Fibroblast of lung (primary cell): ENCODE data around the gene TSHR. TPM values are rescaled to one million over a fixed set of nuclear protein-coding genes. Genes with fewer than 3 reads are reported as not detected.
"Not testable (repeated sequence)": the region's sequence is repeated elsewhere in the genome, so short reads cannot be mapped to it uniquely, and the experiment has no call there.

Experiments
- DNase-seq, 2 donors: peaks; one replicate each; pipeline versions ENCODE4 v3.0.0 to v3.0.0-alpha.2; 2010; ENCODE audit warnings: low read depth in 2 of 2
- H2AFZ ChIP-seq: 2 replicates; pipeline ENCODE4 v1.5.1; 2012; ENCODE audit warnings: low read length, control low read depth, inconsistent platforms
- H3K27ac ChIP-seq: 2 replicates; pipeline ENCODE4 v1.5.1; 2011; ENCODE audit warnings: low read length, control low read depth; ENCODE audit not compliant: insufficient read depth
- H3K27me3 ChIP-seq: 2 replicates; pipeline ENCODE4 v1.5.1; 2011; ENCODE audit warnings: mild to moderate bottlenecking, low read length; ENCODE audit not compliant: control insufficient read depth, insufficient read depth
- H3K36me3 ChIP-seq: 2 replicates; pipeline ENCODE4 v1.5.1; 2011; ENCODE audit warnings: low read length; ENCODE audit not compliant: control insufficient read depth, insufficient read depth
- H3K4me1 ChIP-seq: 2 replicates; pipeline ENCODE4 v1.5.1; 2011; ENCODE audit warnings: low read length; ENCODE audit not compliant: control insufficient read depth, insufficient read depth; ENCODE audit errors: extremely low read depth
- H3K4me2 ChIP-seq: 2 replicates; pipeline ENCODE4 v1.5.1; 2011; ENCODE audit warnings: low read length, control low read depth; ENCODE audit not compliant: insufficient read depth; ENCODE audit errors: extremely low read depth
- H3K4me3 ChIP-seq, 4 experiments: fragments of 200-600 bp in 1 of 4; sonication (generic) in 1 of 4; replicated peaks in 1 of 4; 2 replicates each; pipeline ENCODE4 v1.5.1; 2011 to 2016; ENCODE audit warnings: low read length in 4 of 4, low read depth in 3 of 4, mild to moderate bottlenecking in 3 of 4, control low read depth in 2 of 4, inconsistent platforms in 1 of 4, mixed read lengths in 1 of 4; ENCODE audit not compliant: insufficient read depth in 1 of 4; ENCODE audit errors: control extremely low read depth in 1 of 4
- H3K79me2 ChIP-seq: 2 replicates; pipeline ENCODE4 v1.5.1; 2012; ENCODE audit warnings: mild to moderate bottlenecking, low read length, inconsistent platforms; ENCODE audit not compliant: control insufficient read depth, insufficient read depth
- H3K9ac ChIP-seq: 2 replicates; pipeline ENCODE4 v1.5.1; 2011; ENCODE audit warnings: mild to moderate bottlenecking, low read length, control low read depth; ENCODE audit not compliant: insufficient read depth
- H3K9me3 ChIP-seq: 2 replicates; pipeline ENCODE4 v1.5.1; 2012; ENCODE audit warnings: low read depth, low read length; ENCODE audit not compliant: control insufficient read depth, insufficient read depth
- H4K20me1 ChIP-seq: 2 replicates; pipeline ENCODE4 v1.5.1; 2011; ENCODE audit warnings: low read length; ENCODE audit not compliant: control insufficient read depth, insufficient read depth; ENCODE audit errors: extremely low read depth
- CTCF ChIP-seq, 2 donors: IDR thresholded peaks in 1 of 2; conservative IDR thresholded peaks in 1 of 2; 1 replicate in 1 of 2; 2 replicates in 1 of 2; pipeline ENCODE4 v1.5.1; 2011 to 2012; ENCODE audit warnings: low read length in 2 of 2, control low read depth in 1 of 2, inconsistent platforms in 1 of 2, low read depth in 1 of 2, mild to moderate bottlenecking in 1 of 2
- EZH2 ChIP-seq: IDR thresholded peaks from 2 replicates; pipeline ENCODE4 v1.5.1; 2012; ENCODE audit warnings: low read length, control low read depth, mild to moderate bottlenecking; ENCODE audit errors: missing control alignments
- polyA plus RNA-seq, 2 donors: library from polyadenylated mRNA; depleted of rRNA in 1 of 2; stranded (reverse) in 1 of 2; unstranded in 1 of 2; fragments of >200 nt; gene quantifications; 2 replicates each; pipeline ENCODE4 v1.2.1, GENCODE V29; 2011 to 2012; ENCODE audit warnings: missing spikeins in 1 of 2
- total RNA-seq: library from RNA; depleted of rRNA; stranded (reverse); fragments of >200 nt; gene quantifications from 2 replicates; pipeline ENCODE4 v1.2.1, GENCODE V29; 2014

TSHR gene
- total and polyA plus RNA-seq, 2 donors (not counting 1 experiment from before 2014, with no cell fraction given), result not detected

- no peak for DNase-seq
- TF ChIP-seq CTCF (conservative IDR thresholded peaks at IDR 0.05 in 1 of 2, IDR thresholded peaks at IDR 0.05 in 1 of 2; ENCODE audit: low read depth in 1 of 2, low read length in 2 of 2) (no peak), EZH2 (no peak)
- no peaks in the 10 kb centered on the region for H4K20me1 ChIP-seq
- no peaks in the 10 kb centered on the region for H3K4me1 ChIP-seq
- no peaks in the 10 kb centered on the region for H3K36me3 ChIP-seq
- no peak overlapping the region for H2AFZ ChIP-seq
- H3K4me2 ChIP-seq, result no peak overlapping the region
- H3K9ac ChIP-seq, result no peak overlapping the region
- H3K79me2 ChIP-seq, result no peaks in the 10 kb centered on the region
- H3K4me3 ChIP-seq, result no peak overlapping the region
- H3K9me3 ChIP-seq, result no peaks in the 10 kb centered on the region
- H3K27me3 ChIP-seq, result no peaks in the 10 kb centered on the region
- no peak overlapping the region for H3K27ac ChIP-seq
Observed at GRCh38 chr14:81018251-81018650, 62.8 kb downstream of the TSHR start.

GRCh38 chr14:81018684-81019083, 63.3 kb downstream of the TSHR start:
- no peaks in the 10 kb centered on the region for H4K20me1 ChIP-seq
- H3K9me3 ChIP-seq, result no peaks in the 10 kb centered on the region
- no peak overlapping the region for H3K9ac ChIP-seq
- H3K4me1 ChIP-seq, result no peaks in the 10 kb centered on the region
- H3K4me3 ChIP-seq, result no peak overlapping the region
- H3K27me3 ChIP-seq, result no peaks in the 10 kb centered on the region
- H3K36me3 ChIP-seq, result no peaks in the 10 kb centered on the region
- TF ChIP-seq EZH2 (no peak), CTCF (conservative IDR thresholded peaks at IDR 0.05 in 1 of 2, IDR thresholded peaks at IDR 0.05 in 1 of 2; ENCODE audit: low read depth in 1 of 2, low read length in 2 of 2) (no peak)
- H2AFZ ChIP-seq, result no peak overlapping the region
- H3K4me2 ChIP-seq, result no peak overlapping the region
- H3K79me2 ChIP-seq, result no peaks in the 10 kb centered on the region
- no peak overlapping the region for H3K27ac ChIP-seq
- no peak for DNase-seq

GRCh38 chr14:81019113-81019512, 63.7 kb downstream of the TSHR start:
- H3K27ac ChIP-seq, H3K79me2 ChIP-seq, H3K9me3 ChIP-seq, H3K27me3 ChIP-seq, H2AFZ ChIP-seq, H3K4me1 ChIP-seq, H3K36me3 ChIP-seq, DNase-seq, H4K20me1 ChIP-seq, H3K4me3 ChIP-seq, H3K4me2 ChIP-seq, H3K9ac ChIP-seq: not testable (repeated sequence)
